ENCODE measurements around the gene ITSN1. TPM values are rescaled to one million over a fixed set of nuclear protein-coding genes. Genes with fewer than 3 reads are reported as not detected.
"Not testable (repeated sequence)": the region's sequence is repeated elsewhere in the genome, so short reads cannot be mapped to it uniquely, and the experiment has no call there.

Gene ITSN1
- total and polyA plus RNA-seq, 2 donors, result 44.4 to 81.7 TPM

DNA sequence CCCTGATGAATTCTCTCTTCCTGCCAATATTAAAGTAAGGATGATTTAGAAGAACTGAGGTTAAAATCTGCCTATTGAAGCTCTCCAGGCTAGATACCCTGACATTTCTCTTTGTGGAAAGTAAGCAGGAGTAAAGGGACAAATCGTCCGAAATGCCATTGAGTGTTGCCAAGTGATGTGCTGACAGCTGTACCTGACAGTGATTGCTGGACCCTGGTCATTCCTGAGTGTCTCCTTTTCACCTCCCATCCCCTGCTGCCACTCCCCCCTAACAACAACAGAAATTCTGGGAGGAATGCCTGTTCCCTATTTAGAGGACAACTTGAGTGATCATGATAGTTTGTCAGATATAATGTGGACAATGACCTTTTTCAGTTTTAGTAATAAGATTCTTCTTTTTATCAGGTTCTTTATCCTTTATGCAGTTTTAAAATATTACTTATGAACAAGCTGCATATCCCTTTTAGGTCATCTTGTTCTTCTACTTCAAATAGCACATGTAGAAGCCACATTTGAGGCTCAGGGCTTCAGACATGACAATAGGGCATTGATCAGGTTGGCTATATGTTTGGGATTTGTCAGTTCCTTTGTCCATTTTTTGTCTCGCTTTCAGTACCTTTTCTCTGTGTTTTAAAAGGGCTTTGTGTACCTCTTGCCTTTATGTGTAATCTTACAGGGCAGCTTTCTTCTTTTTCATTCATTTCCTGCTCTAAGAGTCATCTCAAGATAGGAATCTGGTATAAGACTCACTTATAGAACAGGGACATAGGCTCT lies 56.0 kb downstream of the ITSN1 start:
- H3K36me3 ChIP-seq (ENCODE audit: insufficient read depth), result no peaks in the 10 kb centered on the region
- no peak for DNase-seq (ENCODE audit: extremely low spot score)
- no peaks in the 10 kb centered on the region for H3K4me1 ChIP-seq (ENCODE audit: insufficient read depth)
- no peak overlapping the region for H3K27ac ChIP-seq (ENCODE audit: low read depth)
- no peak overlapping the region for H3K4me3 ChIP-seq (ENCODE audit: low read depth, low read length)
- 69% methylated on average over 3 of the region's 3 CpGs for WGBS

DNA sequence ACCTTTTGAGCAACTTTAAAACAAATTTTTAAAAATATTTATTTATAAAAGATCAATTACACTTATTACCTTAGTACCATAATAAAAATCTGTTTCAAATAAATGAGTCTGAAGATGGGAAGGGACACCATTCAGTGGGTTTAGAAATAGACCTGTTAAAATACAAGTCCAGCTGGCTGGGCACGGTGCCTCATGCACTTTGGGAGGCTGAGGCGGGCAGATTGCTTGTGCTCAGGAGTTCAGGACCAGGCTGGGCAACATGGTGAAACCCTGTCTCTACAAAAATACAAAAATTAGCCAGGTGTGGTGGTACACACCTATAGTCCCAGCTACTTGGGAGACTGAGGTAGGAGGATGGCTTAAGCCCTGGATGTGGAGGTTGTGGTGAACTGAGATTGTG lies 57.0 kb downstream of the ITSN1 start:
- no peak for DNase-seq (ENCODE audit: extremely low spot score)
- 97% methylated on average over 2 of the region's 2 CpGs for WGBS
- no peaks in the 10 kb centered on the region for H3K36me3 ChIP-seq (ENCODE audit: insufficient read depth)
- H3K4me1 ChIP-seq (ENCODE audit: insufficient read depth), result no peaks in the 10 kb centered on the region
- H3K4me3 ChIP-seq (ENCODE audit: low read depth, low read length), result no peak overlapping the region
- H3K27ac ChIP-seq (ENCODE audit: low read depth), result no peak overlapping the region

DNA sequence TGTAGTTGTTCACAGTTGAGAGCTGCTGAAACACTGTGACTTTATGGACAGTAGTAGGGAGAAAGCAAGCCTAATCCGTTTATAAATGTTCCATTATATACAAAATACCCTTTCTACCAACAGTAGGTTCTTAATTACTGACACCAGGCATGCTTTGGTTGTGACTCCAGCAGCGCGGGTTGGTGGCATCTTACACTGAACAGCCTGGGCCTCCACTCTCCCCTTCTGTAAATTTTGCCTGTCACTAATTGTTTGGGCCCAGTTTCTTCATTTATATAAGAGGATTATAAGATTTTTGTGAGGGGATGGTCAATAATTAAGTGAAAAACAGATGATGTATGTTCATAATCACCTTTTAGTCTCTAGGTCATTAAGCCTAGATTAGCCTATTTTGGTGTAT lies 58.2 kb downstream of the ITSN1 start:
- WGBS, result 94% methylated on average over 3 of the region's 3 CpGs
- no peaks in the 10 kb centered on the region for H3K36me3 ChIP-seq (ENCODE audit: insufficient read depth)
- DNase-seq (ENCODE audit: extremely low spot score), result no peak
- no peak overlapping the region for H3K27ac ChIP-seq (ENCODE audit: low read depth)
- H3K4me3 ChIP-seq (ENCODE audit: low read depth, low read length), result no peak overlapping the region
- no peaks in the 10 kb centered on the region for H3K4me1 ChIP-seq (ENCODE audit: insufficient read depth)

DNA sequence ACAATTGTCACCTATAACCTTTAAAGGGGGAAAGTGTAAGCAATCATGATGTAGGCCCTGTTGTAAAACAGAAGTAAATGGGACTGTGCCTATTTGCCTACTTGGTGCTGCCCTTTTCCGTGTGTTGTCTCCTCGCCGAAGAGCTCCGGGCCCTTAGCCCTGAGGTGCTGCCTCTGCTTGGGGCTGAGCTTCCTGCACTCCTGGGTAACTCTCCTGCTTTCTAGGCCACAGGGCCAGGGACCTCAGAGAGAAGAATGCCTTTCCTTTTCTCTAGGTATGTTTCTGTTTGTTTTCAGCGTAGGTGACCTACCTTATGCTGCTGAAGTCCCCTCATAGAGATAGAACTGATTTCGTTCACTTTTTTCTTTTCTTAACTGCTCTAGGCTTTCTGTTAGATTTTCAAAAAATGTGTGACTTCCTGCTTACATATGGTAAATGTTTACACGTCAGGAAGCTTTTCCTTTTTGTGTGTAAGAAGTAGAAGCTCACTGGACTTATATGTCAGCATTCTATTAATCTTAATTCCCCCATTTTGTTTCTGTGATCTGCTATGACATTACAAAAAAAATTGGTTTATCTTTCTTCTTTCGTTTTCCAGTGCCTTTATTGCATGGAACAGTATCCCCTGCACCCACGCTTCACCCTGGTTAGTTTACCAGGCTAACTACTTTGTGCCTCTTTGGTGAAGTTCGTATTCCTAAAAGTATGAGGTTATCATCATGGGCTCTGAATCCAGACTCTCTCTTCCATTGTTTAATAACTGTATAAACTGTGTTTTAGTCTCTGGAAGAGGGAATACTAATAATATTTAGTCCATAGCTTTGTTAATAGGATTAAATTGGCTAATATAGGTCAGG lies 61.7 kb downstream of the ITSN1 start:
- Histone ChIP-seq H3K4me1 (ENCODE audit: insufficient read depth) (no peaks in the 10 kb centered on the region), H3K27ac (ENCODE audit: low read depth) (no peak overlapping the region), H3K36me3 (ENCODE audit: insufficient read depth) (no peaks in the 10 kb centered on the region), H3K4me3 (ENCODE audit: low read depth, low read length) (no peak overlapping the region)
- 58% methylated on average over 10 of the region's 10 CpGs for WGBS
- DNase-seq (ENCODE audit: extremely low spot score), result no peak

DNA sequence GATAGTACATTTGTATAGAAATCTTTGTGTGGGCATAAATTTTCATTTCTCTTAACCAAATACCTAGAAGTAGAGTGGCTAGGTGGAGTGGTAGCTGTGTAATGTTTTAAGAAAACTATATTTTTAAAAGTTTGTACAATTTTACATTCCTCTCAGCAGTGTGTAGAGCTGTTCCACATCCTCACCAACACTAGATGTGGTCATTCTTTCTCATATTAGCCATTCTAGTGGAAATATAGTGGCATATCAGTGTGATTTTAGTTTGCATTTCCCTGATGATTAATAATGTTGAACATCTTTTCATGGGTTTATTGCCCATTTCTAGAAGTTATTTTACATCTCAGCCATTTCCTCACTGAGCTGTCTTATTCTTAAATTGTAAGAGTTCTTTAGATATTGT lies 65.5 kb downstream of the ITSN1 start:
- Histone ChIP-seq H3K4me1 (ENCODE audit: insufficient read depth) (no peaks in the 10 kb centered on the region), H3K36me3 (ENCODE audit: insufficient read depth) (no peaks in the 10 kb centered on the region), H3K4me3 (ENCODE audit: low read depth, low read length) (no peak overlapping the region), H3K27ac (ENCODE audit: low read depth) (no peak overlapping the region)
- no peak for DNase-seq (ENCODE audit: extremely low spot score)

DNA sequence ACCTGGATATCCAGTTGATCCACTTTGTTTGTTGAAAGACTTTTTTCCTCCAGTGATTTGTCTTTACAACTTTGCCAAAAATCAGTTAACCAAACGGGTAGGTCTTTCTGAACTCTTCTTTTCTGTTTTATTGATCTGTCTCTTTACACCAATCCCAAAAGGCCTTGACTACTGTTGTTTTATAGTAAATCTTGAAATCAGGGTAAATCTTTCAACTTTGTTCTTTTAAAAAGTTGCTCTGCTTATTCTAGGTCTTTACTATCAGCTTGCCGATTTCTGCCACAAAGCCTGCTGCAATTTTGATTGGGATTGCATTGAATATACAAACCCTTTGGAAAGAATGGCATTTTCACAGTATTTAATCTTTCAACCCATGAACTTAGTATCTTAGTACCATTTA lies 66.6 kb downstream of the ITSN1 start:
- Histone ChIP-seq H3K36me3 (ENCODE audit: insufficient read depth) (no peaks in the 10 kb centered on the region), H3K27ac (ENCODE audit: low read depth) (no peak overlapping the region), H3K4me3 (ENCODE audit: low read depth, low read length) (no peak overlapping the region), H3K4me1 (ENCODE audit: insufficient read depth) (no peaks in the 10 kb centered on the region)
- no peak for DNase-seq (ENCODE audit: extremely low spot score)
- 98% methylated on average over 2 of the region's 2 CpGs for WGBS

DNA sequence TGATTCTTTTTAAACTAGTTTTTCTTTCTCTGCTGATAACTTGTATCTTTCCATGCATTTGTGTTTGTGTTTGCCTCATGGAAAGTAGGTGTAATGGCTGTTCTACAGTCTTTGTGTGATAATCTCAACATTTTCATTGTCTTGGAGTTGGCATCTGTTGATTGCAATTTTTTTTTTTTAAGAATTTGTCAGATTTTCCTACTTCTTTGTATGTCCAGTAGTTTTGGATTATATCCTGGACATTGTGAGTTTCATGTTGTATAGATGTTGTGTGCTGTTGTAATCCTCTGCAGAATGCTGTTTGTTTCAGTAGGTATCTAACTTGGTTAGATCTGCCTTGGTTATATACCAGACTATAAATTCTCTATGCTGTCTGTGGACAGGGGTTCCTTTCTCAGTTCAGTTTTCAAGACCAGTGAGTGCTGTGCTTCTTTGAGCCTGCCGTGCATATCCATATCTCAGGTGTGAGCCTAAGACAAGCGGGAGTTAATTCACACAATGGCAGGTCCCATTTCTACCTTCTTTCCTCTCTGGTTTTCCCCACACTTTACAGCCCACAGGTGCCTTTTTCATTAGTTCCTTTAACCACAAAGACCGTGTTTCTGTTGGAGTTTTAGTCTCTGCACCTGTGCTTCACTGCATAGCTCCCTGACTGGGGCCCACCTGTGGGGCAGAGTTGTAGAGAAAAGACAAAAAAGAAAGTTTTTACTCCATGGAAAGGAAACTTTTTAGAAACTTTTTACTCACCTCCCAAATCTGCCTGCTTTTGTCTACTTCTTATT lies 69.9 kb downstream of the ITSN1 start:
- DNase-seq (ENCODE audit: extremely low spot score), result no peak
- Histone ChIP-seq H3K27ac (ENCODE audit: low read depth) (no peak overlapping the region), H3K36me3 (ENCODE audit: insufficient read depth) (no peaks in the 10 kb centered on the region), H3K4me1 (ENCODE audit: insufficient read depth) (no peaks in the 10 kb centered on the region), H3K4me3 (ENCODE audit: low read depth, low read length) (no peak overlapping the region)
- WGBS, result 88% methylated on average over 3 of the region's 3 CpGs

DNA sequence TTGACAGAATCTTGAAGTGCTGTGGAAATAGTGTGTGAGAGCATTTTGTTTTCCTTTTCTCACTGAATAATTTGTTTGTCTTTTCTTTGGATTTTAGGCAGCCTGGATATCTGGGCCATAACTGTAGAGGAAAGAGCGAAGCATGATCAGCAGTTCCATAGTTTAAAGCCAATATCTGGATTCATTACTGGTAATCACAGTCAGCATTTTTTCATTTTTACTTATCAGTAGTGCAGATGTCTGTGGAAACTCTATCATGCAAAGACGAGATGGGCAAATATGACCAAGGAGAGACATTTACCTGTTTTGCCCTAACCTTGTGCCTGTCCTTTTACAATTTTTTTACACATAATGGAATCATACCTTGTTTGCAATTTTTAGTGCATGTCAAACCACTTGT lies 78.8 kb downstream of the ITSN1 start:
- no peak for DNase-seq (ENCODE audit: extremely low spot score)
- Histone ChIP-seq H3K4me3 (ENCODE audit: low read depth, low read length) (no peak overlapping the region), H3K27ac (ENCODE audit: low read depth) (no peak overlapping the region), H3K36me3 (ENCODE audit: insufficient read depth) (peaks cover 2% of the 10 kb centered on the region), H3K4me1 (ENCODE audit: insufficient read depth) (no peaks in the 10 kb centered on the region)
- 95% methylated on average over 2 of the region's 2 CpGs for WGBS

DNA sequence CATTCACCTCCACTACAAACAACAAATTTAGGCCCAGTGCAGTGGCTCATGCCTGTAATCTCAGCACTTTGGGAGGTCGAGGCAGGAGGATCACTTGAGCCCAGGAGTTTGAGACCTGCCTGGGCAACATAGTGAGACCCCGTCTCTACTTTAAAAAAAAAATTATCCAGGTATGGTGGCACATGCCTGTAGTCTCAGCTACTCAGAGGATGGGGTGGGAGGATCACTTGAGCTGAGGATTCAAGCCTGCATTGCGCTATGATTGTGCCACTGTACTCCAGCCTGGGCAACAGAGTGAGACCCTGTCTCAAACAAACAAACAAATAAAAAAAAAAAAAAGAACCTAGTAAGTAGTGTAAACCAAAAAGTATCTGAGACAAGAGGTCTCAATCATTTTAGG lies 86.8 kb downstream of the ITSN1 start:
- DNase-seq (ENCODE audit: extremely low spot score); H3K27ac ChIP-seq (ENCODE audit: low read depth); H3K4me1 ChIP-seq (ENCODE audit: insufficient read depth); H3K36me3 ChIP-seq (ENCODE audit: insufficient read depth); H3K4me3 ChIP-seq (ENCODE audit: low read depth, low read length): not testable (repeated sequence)
- 95% methylated on average over 3 of the region's 3 CpGs for WGBS

DNA sequence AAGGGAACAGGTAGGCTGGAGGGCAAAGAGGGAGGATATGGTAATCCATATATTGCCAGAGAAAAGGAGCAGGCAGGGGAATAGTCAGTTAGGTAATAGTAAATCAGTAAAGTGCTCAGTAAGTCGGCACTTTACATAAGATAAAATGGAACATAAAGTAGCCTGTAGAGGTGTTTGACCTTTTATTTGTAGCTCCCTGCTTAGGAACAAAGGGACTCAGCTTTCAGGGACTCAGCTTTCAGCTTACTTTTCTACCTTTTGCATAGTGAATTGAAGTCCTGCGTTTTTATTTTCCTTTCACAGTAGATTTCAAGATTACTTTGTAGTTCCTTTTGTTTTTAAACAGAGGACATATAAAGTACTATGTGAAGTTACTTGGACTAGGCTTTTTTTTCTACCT lies 87.3 kb downstream of the ITSN1 start:
- H3K4me1 ChIP-seq (ENCODE audit: insufficient read depth), result no peaks in the 10 kb centered on the region
- H3K27ac ChIP-seq (ENCODE audit: low read depth), result no peak overlapping the region
- 74% methylated on average over 2 of the region's 2 CpGs for WGBS
- DNase-seq (ENCODE audit: extremely low spot score), result no peak
- no peak overlapping the region for H3K4me3 ChIP-seq (ENCODE audit: low read depth, low read length)
- no peaks in the 10 kb centered on the region for H3K36me3 ChIP-seq (ENCODE audit: insufficient read depth)

DNA sequence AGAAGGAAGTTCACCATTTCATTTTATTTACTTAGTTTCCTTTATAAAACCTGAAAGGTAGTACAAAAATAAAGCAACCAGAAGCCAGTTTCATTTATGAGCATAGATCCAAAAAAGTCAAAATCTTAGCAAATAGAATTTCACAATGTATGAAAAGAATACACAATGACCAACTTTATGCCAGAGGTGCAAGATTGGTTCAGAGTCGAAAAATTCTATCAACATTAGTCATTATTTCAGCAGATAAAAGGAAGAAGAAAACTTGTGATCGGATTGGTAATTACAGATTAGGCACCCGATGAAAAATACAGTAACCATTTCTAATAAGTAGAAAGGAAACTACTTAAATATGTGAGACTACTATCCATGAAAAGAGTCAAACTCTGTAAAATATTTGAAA lies 89.1 kb downstream of the ITSN1 start:
- H3K4me3 ChIP-seq (ENCODE audit: low read depth, low read length), result no peak overlapping the region
- no peak overlapping the region for H3K27ac ChIP-seq (ENCODE audit: low read depth)
- 97% methylated on average over 3 of the region's 3 CpGs for WGBS

DNA sequence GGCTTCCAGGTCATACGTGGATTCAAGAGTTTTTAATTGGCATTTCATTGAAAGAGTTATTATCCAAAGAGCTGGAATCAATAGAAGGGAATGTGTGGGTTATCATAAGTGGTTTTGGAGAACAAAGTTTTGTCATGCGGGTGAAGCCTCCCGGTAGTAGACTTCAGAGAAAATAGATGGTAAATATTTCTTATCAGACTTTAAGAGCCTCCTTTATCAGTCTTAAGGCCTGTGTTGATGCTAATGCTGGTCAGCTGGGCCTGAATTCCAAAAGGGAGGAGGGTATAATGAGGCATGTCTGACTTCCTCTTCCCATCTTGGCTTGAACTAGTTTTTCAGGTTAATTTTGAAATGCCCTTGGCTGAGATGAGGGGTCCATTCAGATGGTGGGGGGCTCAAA lies 89.7 kb downstream of the ITSN1 start:
- no peaks in the 10 kb centered on the region for H3K4me1 ChIP-seq (ENCODE audit: insufficient read depth)

More for the DNA sequence above, 89.1 kb downstream of the ITSN1 start:
- no peak for DNase-seq (ENCODE audit: extremely low spot score)
- Histone ChIP-seq H3K36me3 (ENCODE audit: insufficient read depth) (peaks cover 2% of the 10 kb centered on the region), H3K4me1 (ENCODE audit: insufficient read depth) (no peaks in the 10 kb centered on the region)

DNA sequence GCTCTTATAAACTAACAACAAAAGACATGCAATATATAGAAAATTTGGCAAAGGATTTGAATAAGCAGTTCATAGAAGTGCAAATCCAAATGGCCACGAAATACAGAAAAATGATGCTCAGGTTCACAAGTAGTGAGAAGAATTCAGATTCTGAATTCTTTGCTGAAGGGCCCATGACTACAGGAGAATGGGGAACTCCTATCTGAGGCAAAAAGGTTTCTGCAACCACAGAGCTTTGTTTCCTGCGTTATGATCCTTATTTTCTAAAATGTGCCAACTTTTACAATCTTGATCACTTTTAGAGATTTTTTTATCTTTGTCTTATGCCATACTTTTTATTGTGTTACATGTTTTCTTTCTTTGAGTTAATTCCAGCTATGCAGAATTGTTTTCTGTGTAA lies 91.3 kb downstream of the ITSN1 start:
- H3K27ac ChIP-seq (ENCODE audit: low read depth), result no peak overlapping the region
- H3K36me3 ChIP-seq (ENCODE audit: insufficient read depth), result peaks cover 2% of the 10 kb centered on the region
- H3K4me3 ChIP-seq (ENCODE audit: low read depth, low read length), result no peak overlapping the region
- H3K4me1 ChIP-seq (ENCODE audit: insufficient read depth), result no peaks in the 10 kb centered on the region
- no peak for DNase-seq (ENCODE audit: extremely low spot score)
- WGBS, result 69% methylated on average over 2 of the region's 2 CpGs

More for the DNA sequence above, 89.7 kb downstream of the ITSN1 start:
- no peak for DNase-seq (ENCODE audit: extremely low spot score)
- Histone ChIP-seq H3K4me3 (ENCODE audit: low read depth, low read length) (no peak overlapping the region), H3K36me3 (ENCODE audit: insufficient read depth) (peaks cover 2% of the 10 kb centered on the region), H3K27ac (ENCODE audit: low read depth) (no peak overlapping the region)
- 48% methylated on average over 3 of the region's 3 CpGs for WGBS
